Panc1 (cell line): ENCODE measurements around the gene MTX1. TPM values are rescaled to one million over a fixed set of nuclear protein-coding genes. Genes with fewer than 3 reads are reported as not detected.

Experiments used
- ATAC-seq: fragments of 200-7000 bp; cut with Tn5 transposase; 2 replicates; pipeline ENCODE4 v1.9.1; 2020; ENCODE audit warnings: mild to moderate bottlenecking, moderate library complexity
- BruUV-seq: library from RNA; stranded (reverse); fragments of 400-500 nt; replicated peaks from 2 replicates; lab custom pipeline; 2021; lab: Mats Ljungman, UMichigan
- CTCF ChIA-PET: fragments of 300-600 bp; sonication (Branson Sonifier 250); formaldehyde crosslinking; loops from one replicate; lab custom pipeline; 2022; ENCODE audit warnings: antibody characterized with exemption; lab: Charles Lee
- POLR2A ChIA-PET: fragments of 300-600 bp; sonication (Branson Sonifier 250); formaldehyde crosslinking; loops from one replicate; lab custom pipeline; 2022; ENCODE audit warnings: antibody characterized with exemption; lab: Charles Lee
- DNase-seq: peaks from one replicate; pipeline ENCODE4 v3.0.0-alpha.2; 2010; ENCODE audit warnings: low read depth, low spot score
- H3K27ac ChIP-seq: 2 replicates; pipeline ENCODE4 v1.5.1; 2011; ENCODE audit warnings: mild to moderate bottlenecking, low read length, inconsistent platforms
- H3K27me3 ChIP-seq: fragments of 200-500 bp; sonication (Bioruptor generic); 2 replicates; pipeline ENCODE4 v1.6.0; 2014; ENCODE audit warnings: low read length, inconsistent platforms; ENCODE audit not compliant: control insufficient read depth, insufficient read depth
- H3K36me3 ChIP-seq: fragments of 200-500 bp; sonication (Bioruptor generic); 2 replicates; pipeline ENCODE4 v1.5.1; 2014; ENCODE audit warnings: inconsistent platforms, mild to moderate bottlenecking, low read length, moderate library complexity; ENCODE audit not compliant: control insufficient read depth, insufficient read depth
- H3K4me1 ChIP-seq: 2 replicates; pipeline ENCODE4 v1.5.1; 2011; ENCODE audit warnings: inconsistent platforms, mild to moderate bottlenecking, low read length, moderate library complexity; ENCODE audit not compliant: control insufficient read depth, insufficient read depth
- H3K4me3 ChIP-seq, 2 experiments: 2 replicates each; pipeline ENCODE4 v1.5.1; 2011 to 2012; ENCODE audit warnings: low read depth in 2 of 2, low read length in 2 of 2, mild to moderate bottlenecking in 2 of 2, inconsistent platforms in 1 of 2, moderate library complexity in 1 of 2
- H3K9me3 ChIP-seq: fragments of 200-500 bp; sonication (Bioruptor generic); 2 replicates; pipeline ENCODE4 v1.5.1; 2014; ENCODE audit warnings: low read depth, mild to moderate bottlenecking, inconsistent platforms, low read length, moderate library complexity; ENCODE audit not compliant: control insufficient read depth, insufficient read depth
- CTCF ChIP-seq: fragments of 450-650 bp; IDR thresholded peaks from 2 replicates; pipeline ENCODE4 v1.5.1; 2017; ENCODE audit warnings: mild to moderate bottlenecking
- POLR2AphosphoS5 ChIP-seq: IDR thresholded peaks from 2 replicates; pipeline ENCODE4 v1.6.1; 2012; ENCODE audit warnings: mild to moderate bottlenecking, low read depth, low read length, moderate library complexity
- REST ChIP-seq, 2 experiments: IDR thresholded peaks; 2 replicates each; pipeline ENCODE4 v1.6.1; 2011 to 2012; ENCODE audit warnings: low read depth in 2 of 2, control low read depth in 1 of 2, low read length in 1 of 2, mild to moderate bottlenecking in 1 of 2, moderate library complexity in 1 of 2; ENCODE audit not compliant: insufficient read depth in 1 of 2
- SIN3A ChIP-seq: IDR thresholded peaks from 2 replicates; pipeline ENCODE4 v1.6.1; 2012; ENCODE audit warnings: low read depth, mild to moderate bottlenecking, low read length, moderate library complexity, borderline replicate concordance; ENCODE audit not compliant: insufficient read depth
- TCF7L2 ChIP-seq: IDR thresholded peaks from 2 replicates; pipeline ENCODE4 v1.6.1; 2011; ENCODE audit warnings: mild to moderate bottlenecking, low read depth, low read length, inconsistent platforms
- in situ Hi-C: cut with HindIII; loops from 2 replicates; pipeline ENCODE4 v1.10.0; 2016; ENCODE audit warnings: low sequenced_read_pairs, low pct_unique_long_range_greater_than_20kb
- intact Hi-C: fragments of 100-400 bp; cut with micrococcal nuclease; formaldehyde crosslinking; loops from one replicate; pipeline ENCODE4 v1.10.0; 2022; ENCODE audit not compliant: unreplicated experiment
- total RNA-seq: library from RNA; stranded (reverse); gene quantifications from one replicate; pipeline ENCODE4 v1.2.1, GENCODE V29; 2021; ENCODE audit not compliant: unreplicated experiment

Gene MTX1
- total RNA-seq, 1 experiment from 2014 or later = 53.6 TPM

DNA sequence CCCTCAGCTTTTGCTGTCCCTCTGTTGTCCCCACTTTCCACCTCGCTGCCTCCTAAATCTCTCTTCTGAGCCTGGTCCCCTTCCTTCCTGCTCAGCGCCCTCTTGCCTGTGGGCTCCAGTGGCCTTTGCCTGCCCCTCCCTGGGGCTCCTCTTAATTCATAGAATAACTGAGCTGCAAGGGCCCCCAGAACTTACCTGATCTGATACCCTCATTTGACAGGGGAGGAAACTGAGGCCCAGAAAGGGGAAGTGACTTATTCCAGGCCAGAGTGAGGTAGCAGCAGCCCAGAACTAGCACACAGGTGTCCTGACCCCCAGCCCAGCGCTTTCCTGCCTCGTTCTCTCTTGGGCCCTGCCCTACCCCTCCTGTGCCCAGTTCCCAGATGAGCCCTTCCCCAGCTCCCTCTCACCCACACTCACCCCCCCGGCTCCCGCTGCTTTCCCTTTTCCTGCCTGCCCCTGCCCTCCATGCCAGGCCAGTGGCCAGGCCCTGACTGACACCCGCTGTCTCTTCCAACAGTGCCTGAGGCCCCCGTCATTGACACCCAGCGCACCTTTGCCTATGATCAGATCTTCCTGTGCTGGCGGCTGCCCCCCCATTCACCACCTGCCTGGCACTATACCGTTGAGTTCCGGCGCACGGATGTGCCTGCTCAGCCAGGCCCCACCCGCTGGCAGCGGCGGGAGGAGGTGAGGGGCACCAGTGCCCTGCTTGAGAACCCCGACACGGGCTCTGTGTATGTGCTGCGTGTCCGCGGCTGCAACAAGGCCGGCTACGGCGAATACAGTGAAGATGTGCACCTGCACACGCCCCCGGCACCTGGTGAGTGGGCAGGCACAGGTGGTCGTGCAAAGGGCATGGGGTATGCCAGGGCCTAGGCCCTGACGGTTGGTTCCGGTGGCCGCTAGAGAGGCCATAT is 29.1 kb upstream of the MTX1 start:
- no TSS peak for BruUV-seq
- ChIA-PET POLR2A (no interaction called here), CTCF (interaction anchor here (0.6 kb wide), 2 partner anchors 9 to 89 kb away, joined by 3 to 4 read pairs; no protein-coding TSS in a partner anchor)
- Histone ChIP-seq H3K4me3 (no peak overlapping the region), H3K4me1 (peaks cover 6% of the 10 kb centered on the region), H3K27me3 (no peaks in the 10 kb centered on the region), H3K27ac (no peak overlapping the region), H3K36me3 (no peaks in the 10 kb centered on the region), H3K9me3 (no peaks in the 10 kb centered on the region)
- in situ Hi-C loops (no loop called here), intact Hi-C loops (no loop called here)
- DNase-seq (no peak), ATAC-seq (no peak)
- no peak for TF ChIP-seq REST (IDR thresholded peaks at IDR 0.05; ENCODE audit: insufficient read depth in 1 of 2, low read depth in 2 of 2, low read length in 1 of 2)
- no peak for TF ChIP-seq SIN3A
- TF ChIP-seq POLR2AphosphoS5 = no peak
- no peak for TF ChIP-seq CTCF
- TF ChIP-seq TCF7L2 = no peak

DNA sequence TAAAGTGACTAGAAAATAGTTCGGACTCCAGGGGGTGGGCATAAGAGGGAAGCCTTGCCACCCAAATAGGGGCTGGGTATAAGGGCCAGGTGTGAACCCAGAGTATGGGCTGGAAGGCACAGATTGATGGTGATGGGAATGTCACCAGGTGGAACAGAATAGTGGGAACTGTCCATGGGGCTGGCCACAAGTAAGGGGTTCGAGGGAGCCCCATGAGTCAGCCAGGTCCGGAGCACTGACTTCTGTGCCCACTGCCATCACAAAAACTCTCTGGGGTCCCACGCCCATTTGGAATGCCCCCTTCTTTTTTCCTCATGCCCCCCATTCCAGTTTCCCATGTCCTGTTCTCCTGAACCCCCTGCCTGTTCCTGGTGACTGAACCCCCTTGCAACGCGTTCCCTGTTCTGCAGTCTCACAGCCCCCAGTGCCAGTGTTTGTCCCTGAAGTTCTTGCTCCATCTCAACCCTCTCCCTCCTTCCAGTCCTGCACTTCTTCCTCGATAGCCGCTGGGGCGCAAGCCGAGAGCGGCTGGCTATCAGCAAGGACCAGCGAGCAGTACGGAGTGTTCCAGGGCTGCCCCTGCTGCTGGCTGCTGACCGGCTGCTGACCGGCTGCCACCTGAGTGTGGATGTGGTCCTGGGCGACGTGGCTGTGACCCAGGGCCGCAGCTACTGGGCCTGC is 27.0 kb upstream of the MTX1 start:
- CTCF ChIA-PET = no interaction called here
- no peak for ATAC-seq
- TF ChIP-seq CTCF (no peak), REST (IDR thresholded peaks at IDR 0.05; ENCODE audit: insufficient read depth in 1 of 2, low read depth in 2 of 2, low read length in 1 of 2) (no peak), SIN3A (no peak), POLR2AphosphoS5 (no peak), TCF7L2 (no peak)

More for the DNA sequence above, 27.0 kb upstream of the MTX1 start:
- Histone ChIP-seq H3K4me3 (no peak overlapping the region), H3K9me3 (no peaks in the 10 kb centered on the region), H3K36me3 (no peaks in the 10 kb centered on the region), H3K27ac (no peak overlapping the region), H3K27me3 (no peaks in the 10 kb centered on the region), H3K4me1 (peaks cover 3% of the 10 kb centered on the region)
- in situ Hi-C loops (no loop called here), intact Hi-C loops (no loop called here)
- BruUV-seq = no TSS peak
- DNase-seq = no peak
- POLR2A ChIA-PET = no interaction called here
